HG02981 (cell line): ENCODE measurements around the gene MROH7.

ENCODE experiments used
- ATAC-seq: cut with Tn5 transposase; IDR thresholded peaks from one replicate; pipeline ENCODE4 v1.9.1; 2021; ENCODE audit warnings: mild to moderate bottlenecking, moderate library complexity; ENCODE audit not compliant: unreplicated experiment

Gene MROH7

GRCh38 chr1:54723985-54724384 lies 82.4 kb downstream of the MROH7 start:
- ATAC-seq, result no peak

GRCh38 chr1:54724771-54725170 lies 83.2 kb downstream of the MROH7 start:
- ATAC-seq, result no peak

GRCh38 chr1:54728027-54728426 lies 86.4 kb downstream of the MROH7 start:
- ATAC-seq, result no peak

- no peak for ATAC-seq
Observed at GRCh38 chr1:54736685-54737084, 95.1 kb downstream of the MROH7 start.

- ATAC-seq, result no peak
Observed at GRCh38 chr1:54738244-54738643, 96.7 kb downstream of the MROH7 start.

- no peak for ATAC-seq
Observed at GRCh38 chr1:54741531-54741930, 99.9 kb downstream of the MROH7 start.

GRCh38 chr1:54742282-54742681 lies 100.7 kb downstream of the MROH7 start:
- no peak for ATAC-seq

GRCh38 chr1:54743416-54744226 lies 102.0 kb downstream of the MROH7 start:
- ATAC-seq, result no peak

GRCh38 chr1:54744696-54745095 lies 103.1 kb downstream of the MROH7 start:
- ATAC-seq, result no peak

GRCh38 chr1:54745274-54745673 lies 103.7 kb downstream of the MROH7 start:
- ATAC-seq, result no peak

GRCh38 chr1:54745864-54746263 lies 104.3 kb downstream of the MROH7 start:
- no peak for ATAC-seq

GRCh38 chr1:54748094-54748835 lies 106.7 kb downstream of the MROH7 start:
- no peak for ATAC-seq

- ATAC-seq, result no peak
Observed at GRCh38 chr1:54750596-54750995, 109.0 kb downstream of the MROH7 start.

GRCh38 chr1:54751426-54751825 lies 109.8 kb downstream of the MROH7 start:
- ATAC-seq, result no peak

GRCh38 chr1:54754045-54754444 lies 112.5 kb downstream of the MROH7 start:
- no peak for ATAC-seq

GRCh38 chr1:54754486-54755285 lies 113.1 kb downstream of the MROH7 start:
- ATAC-seq, result no peak

- ATAC-seq, result no peak
Observed at GRCh38 chr1:54757833-54758232, 116.2 kb downstream of the MROH7 start.

GRCh38 chr1:54758678-54759348 lies 117.2 kb downstream of the MROH7 start:
- no peak for ATAC-seq
